ENCODE data around the gene CYTL1. TPM values are rescaled to one million over a fixed set of nuclear protein-coding genes. Genes with fewer than 3 reads are reported as not detected.
A peak's percentile ranks its signal among the peaks of the same experiment; 100 is the strongest.

Gene CYTL1
- polyA plus RNA-seq, 1 experiment: not detected

GRCh38 chr4:4995103-4995907 lies 24.0 kb downstream of the CYTL1 start:
- POLR2A ChIA-PET: no interaction called here

GRCh38 chr4:4994312-4995097 lies 24.8 kb downstream of the CYTL1 start:
- no peak for DNase-seq (ENCODE audit: low read depth)
- peaks cover 3% of the 10 kb centered on the region; the same call in 1 of the 2 replicates for H3K27me3 ChIP-seq (ENCODE audit: control insufficient read depth, insufficient read depth, low read length)
- no peak for TF ChIP-seq CTCF (IDR thresholded peaks at IDR 0.05; ENCODE audit: insufficient read depth, low read depth, low read length)
- CTCF ChIA-PET: interaction anchor here (0.6 to 4.3 kb wide), 18 partner anchors 9 to 514 kb away, joined by 3 to 21 read pairs (median 4); partner anchors contain the start of gene STK32B
- H3K4me3 ChIP-seq (ENCODE audit: low read depth, low read length): no peak overlapping the region
- POLR2A ChIA-PET: no interaction called here
- H3K36me3 ChIP-seq (ENCODE audit: control insufficient read depth, insufficient read depth, low read length): no peaks in the 10 kb centered on the region

More at GRCh38 chr4:4995103-4995907, 24.0 kb downstream of the CYTL1 start:
- TF ChIP-seq CTCF (IDR thresholded peaks at IDR 0.05; ENCODE audit: insufficient read depth, low read depth, low read length): peak; percentile 95
- DNase-seq (ENCODE audit: low read depth): no peak
- H3K4me3 ChIP-seq (ENCODE audit: low read depth, low read length): no peak overlapping the region
- CTCF ChIA-PET: interaction anchor here (0.8 to 4.3 kb wide), 11 partner anchors 10 to 514 kb away, joined by 3 to 21 read pairs (median 3); no protein-coding TSS in a partner anchor
- peaks cover 3% of the 10 kb centered on the region; the same call in 1 of the 2 replicates for H3K27me3 ChIP-seq (ENCODE audit: control insufficient read depth, insufficient read depth, low read length)
- H3K36me3 ChIP-seq (ENCODE audit: control insufficient read depth, insufficient read depth, low read length): no peaks in the 10 kb centered on the region

- POLR2A ChIA-PET: no interaction called here
- CTCF ChIA-PET: interaction anchor here (0.6 kb wide), 1 partner anchor 455 kb away, joined by 3 read pairs; no protein-coding TSS in a partner anchor
These were observed 26.4 kb downstream of the CYTL1 start for GRCh38 chr4:4992833-4993232.

GRCh38 chr4:4991541-4992099 lies 27.6 kb downstream of the CYTL1 start:
- no peak for TF ChIP-seq CTCF (IDR thresholded peaks at IDR 0.05; ENCODE audit: insufficient read depth, low read depth, low read length)
- ChIA-PET POLR2A (no interaction called here), CTCF (no interaction called here)
- Histone ChIP-seq H3K4me3 (ENCODE audit: low read depth, low read length) (no peak overlapping the region), H3K36me3 (ENCODE audit: control insufficient read depth, insufficient read depth, low read length) (no peaks in the 10 kb centered on the region), H3K27me3 (ENCODE audit: control insufficient read depth, insufficient read depth, low read length) (peaks cover 4% of the 10 kb centered on the region; the same call in 1 of the 2 replicates)
- DNase-seq (ENCODE audit: low read depth): no peak

More at GRCh38 chr4:4992833-4993232, 26.4 kb downstream of the CYTL1 start:
- H3K4me3 ChIP-seq (ENCODE audit: low read depth, low read length): no peak overlapping the region
- no peak for TF ChIP-seq CTCF (IDR thresholded peaks at IDR 0.05; ENCODE audit: insufficient read depth, low read depth, low read length)
- peaks cover 4% of the 10 kb centered on the region; the same call in 1 of the 2 replicates for H3K27me3 ChIP-seq (ENCODE audit: control insufficient read depth, insufficient read depth, low read length)
- DNase-seq (ENCODE audit: low read depth): no peak
- no peaks in the 10 kb centered on the region for H3K36me3 ChIP-seq (ENCODE audit: control insufficient read depth, insufficient read depth, low read length)
